Spleen (tissue), 7 donors: Measurements from ENCODE around the gene PLAAT5.

Experiments
- CTCF ChIP-seq, 11 experiments: fragments of 200-600 bp in 7 of 11; fragments of 450-650 bp in 4 of 11; sonication (generic) in 4 of 11; IDR thresholded peaks in 8 of 11; conservative IDR thresholded peaks in 3 of 11; 1 replicate in 7 of 11; 2 replicates in 4 of 11; pipeline versions ENCODE4 v1.4.0 to v1.8.0; 2016 to 2021; ENCODE audit warnings: antibody characterized with exemption in 11 of 11, inconsistent platforms in 4 of 11, mild to moderate bottlenecking in 1 of 11
- POLR2A ChIP-seq, 3 donors: fragments of 450-650 bp; IDR thresholded peaks; one replicate each; pipeline ENCODE4 v1.5.1; 2017; ENCODE audit warnings: antibody characterized with exemption in 3 of 3, mild to moderate bottlenecking in 1 of 3
- donor health status: DM: no; HTN: no; CAD: no; lungs with moderate emphysema.
- donor health status: DM: no; HTN: no; CAD: no.
- donor health status: DM: no; HTN: no; CAD: no.

- TF ChIP-seq CTCF (IDR thresholded peaks at IDR 0.05 in 8 of 11, conservative IDR thresholded peaks at IDR 0.05 in 3 of 11) (no peak), POLR2A (IDR thresholded peaks at IDR 0.05) (no peak)
Observed at GRCh38 chr11:63470311-63470710, 20.7 kb downstream of the PLAAT5 start.
